NCI-H128 (cell line): Measurements from ENCODE around the gene ACVRL1.
"Not testable (repeated sequence)": the region's sequence is repeated elsewhere in the genome, so short reads cannot be mapped to it uniquely, and the experiment has no call there.

Source experiments
- DNase-seq: peaks from one replicate; lab custom pipeline; 2025; ENCODE audit not compliant: unreplicated experiment; lab: John Stamatoyannopoulos, UW

The ACVRL1 gene

GRCh38 chr12:51873251-51873994 lies 33.9 kb upstream of the ACVRL1 start:
- DNase-seq, result no peak

- DNase-seq, result no peak
Observed at GRCh38 chr12:51874000-51874399, 33.3 kb upstream of the ACVRL1 start.

- no peak for DNase-seq
Observed at GRCh38 chr12:51874486-51874885, 32.8 kb upstream of the ACVRL1 start.

GRCh38 chr12:51879102-51879501 lies 28.2 kb upstream of the ACVRL1 start:
- DNase-seq, result no peak

- no peak for DNase-seq
Observed at GRCh38 chr12:51883295-51883694, 24.0 kb upstream of the ACVRL1 start.

- DNase-seq, result no peak
Observed at GRCh38 chr12:51883998-51884675, 23.2 kb upstream of the ACVRL1 start.

- no peak for DNase-seq
Observed at GRCh38 chr12:51884676-51885229, 22.6 kb upstream of the ACVRL1 start.

- not testable (repeated sequence) for DNase-seq
Observed at GRCh38 chr12:51885294-51886020, 21.8 kb upstream of the ACVRL1 start.

- no peak for DNase-seq
Observed at GRCh38 chr12:51886021-51886710, 21.1 kb upstream of the ACVRL1 start.

GRCh38 chr12:51887476-51888315 lies 19.6 kb upstream of the ACVRL1 start, which contains the start of gene ANKRD33:
Gene ANKRD33 (plus strand): TSS chr12:51888103. CDS start chr12:51888187, 84 bp downstream.
- no peak for DNase-seq

- no peak for DNase-seq
Observed at GRCh38 chr12:51888316-51889215, 18.7 kb upstream of the ACVRL1 start.

- DNase-seq, result no peak
Observed at GRCh38 chr12:51889216-51890132, 17.8 kb upstream of the ACVRL1 start.

- DNase-seq, result no peak
Observed at GRCh38 chr12:51890133-51890464, 17.2 kb upstream of the ACVRL1 start.

- no peak for DNase-seq
Observed at GRCh38 chr12:51890511-51891171, 16.7 kb upstream of the ACVRL1 start.

GRCh38 chr12:51891843-51892242 lies 15.5 kb upstream of the ACVRL1 start:
- DNase-seq, result no peak

- DNase-seq, result no peak
Observed at GRCh38 chr12:51893786-51894185, 13.5 kb upstream of the ACVRL1 start.

GRCh38 chr12:51895378-51896135 lies 11.7 kb upstream of the ACVRL1 start:
- no peak for DNase-seq
